ENCODE results near the gene FRMPD4.
"Not testable (repeated sequence)": the region's sequence is repeated elsewhere in the genome, so short reads cannot be mapped to it uniquely, and the experiment has no call there.

FRMPD4 gene

DNA sequence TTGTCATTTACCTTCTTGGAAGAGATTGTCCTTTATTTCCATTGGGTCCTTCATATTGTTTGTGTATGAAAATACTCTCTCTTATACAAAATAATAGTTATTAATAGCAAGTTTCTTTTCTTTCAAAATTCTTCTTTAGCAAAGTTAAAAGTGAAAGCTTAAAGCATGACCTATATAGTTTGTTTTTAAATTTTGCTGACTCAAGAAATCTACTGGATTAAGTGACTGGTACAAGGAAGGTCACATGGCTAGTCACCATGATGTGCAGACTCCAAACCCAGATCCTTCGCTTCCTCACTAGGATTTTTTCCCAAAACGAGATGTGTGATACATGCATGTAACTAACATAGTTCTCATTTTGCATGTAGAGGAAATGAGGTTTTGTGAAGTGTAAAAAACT, 322.7 kb downstream of the FRMPD4 start:
- Mint-ChIP-seq H3K27me3 (no peaks in the 10 kb centered on the region), H3K9me3 (no peaks in the 10 kb centered on the region), H3K4me1 (no peaks in the 10 kb centered on the region), H3K27ac (no peak overlapping the region), H3K36me3 (no peaks in the 10 kb centered on the region), H3K4me3 (no peak overlapping the region)

DNA sequence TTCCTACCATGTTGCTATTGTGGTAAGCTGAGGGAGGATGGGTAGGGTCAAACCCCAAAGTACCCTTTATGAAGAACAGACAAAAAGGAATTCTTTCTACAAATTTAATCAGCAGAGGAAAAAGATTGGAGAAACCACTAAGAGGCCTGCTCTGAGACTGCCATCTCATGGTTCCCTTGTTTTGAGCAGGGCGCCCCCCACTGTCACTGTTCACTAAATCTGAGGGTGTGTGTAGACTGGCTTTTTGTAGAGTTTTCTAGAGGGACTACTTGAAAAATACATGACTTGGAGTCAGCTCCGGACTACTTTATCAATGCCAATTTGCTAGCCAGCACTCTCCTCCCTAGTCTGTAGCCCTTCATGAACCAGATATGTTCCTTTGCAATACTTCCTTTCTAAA, 324.8 kb downstream of the FRMPD4 start:
- Mint-ChIP-seq H3K36me3 (no peaks in the 10 kb centered on the region), H3K27me3 (no peaks in the 10 kb centered on the region), H3K27ac (no peak overlapping the region), H3K4me3 (no peak overlapping the region), H3K4me1 (no peaks in the 10 kb centered on the region), H3K9me3 (no peaks in the 10 kb centered on the region)

DNA sequence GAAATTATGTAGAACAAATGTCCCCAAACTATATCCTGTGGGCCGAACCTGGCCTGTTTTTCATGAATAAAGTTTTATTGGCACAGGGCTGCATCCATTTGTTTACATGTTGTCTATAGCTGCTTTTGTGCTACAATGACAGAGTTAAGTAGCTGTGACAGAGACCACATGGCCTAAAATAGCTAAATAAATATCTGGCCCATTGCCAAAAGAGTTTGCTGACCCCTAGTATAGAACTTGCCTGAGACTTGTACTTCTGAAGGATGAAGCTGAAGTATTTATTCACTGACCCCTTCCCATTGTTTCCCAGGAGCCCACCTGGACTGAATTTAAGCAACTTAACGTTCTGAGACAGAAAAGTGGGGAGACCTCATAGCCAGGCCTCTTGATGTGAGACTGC, 325.6 kb downstream of the FRMPD4 start:
- H3K27ac Mint-ChIP-seq: no peak overlapping the region
- H3K36me3 Mint-ChIP-seq: no peaks in the 10 kb centered on the region
- no peaks in the 10 kb centered on the region for H3K9me3 Mint-ChIP-seq
- H3K4me3 Mint-ChIP-seq: no peak overlapping the region
- no peaks in the 10 kb centered on the region for H3K27me3 Mint-ChIP-seq
- H3K4me1 Mint-ChIP-seq: no peaks in the 10 kb centered on the region

DNA sequence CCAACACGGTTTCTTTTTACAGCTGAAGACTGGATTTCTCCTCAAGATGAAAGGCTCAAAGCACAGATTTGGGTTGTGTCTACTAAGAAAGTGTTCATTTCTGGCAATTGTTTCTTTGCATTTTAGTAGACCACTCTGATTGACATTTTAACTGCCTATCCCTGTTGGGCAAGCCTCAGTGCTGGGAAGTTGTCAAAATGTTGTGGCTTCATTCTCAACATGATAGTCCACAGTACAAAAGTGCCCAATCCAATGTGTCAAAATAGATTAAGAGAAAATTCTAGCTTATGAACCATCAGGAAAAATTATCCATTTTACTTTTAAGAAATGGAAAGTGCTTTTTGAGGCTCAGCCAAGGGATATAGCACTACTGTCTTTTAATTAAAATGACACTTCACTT, 329.0 kb downstream of the FRMPD4 start:
- Mint-ChIP-seq H3K9me3 (no peaks in the 10 kb centered on the region), H3K4me3 (no peak overlapping the region), H3K4me1 (no peaks in the 10 kb centered on the region), H3K36me3 (no peaks in the 10 kb centered on the region), H3K27me3 (peaks cover 2% of the 10 kb centered on the region), H3K27ac (no peak overlapping the region)

DNA sequence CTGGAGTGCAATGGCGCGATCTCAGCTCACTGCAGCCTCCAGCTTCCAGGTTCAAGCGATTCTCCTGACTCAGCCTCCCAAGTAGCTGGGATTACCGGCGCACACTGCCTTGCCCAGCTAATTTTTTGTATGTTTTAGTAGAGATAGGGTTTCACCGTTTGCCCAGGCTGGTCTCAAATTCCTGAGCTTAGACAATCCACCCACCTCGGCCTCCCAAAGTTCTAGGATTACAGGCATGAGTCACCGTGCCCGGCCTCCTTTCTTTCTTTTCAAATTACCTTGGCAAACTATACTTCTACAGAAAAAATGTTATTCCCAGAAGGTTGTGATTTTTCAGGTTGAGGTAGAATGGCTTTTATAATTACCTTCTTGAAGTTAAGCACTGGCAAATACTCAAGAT, 331.0 kb downstream of the FRMPD4 start:
- H3K27me3 Mint-ChIP-seq: peaks cover 2% of the 10 kb centered on the region
- no peaks in the 10 kb centered on the region for H3K36me3 Mint-ChIP-seq
- no peak overlapping the region for H3K27ac Mint-ChIP-seq
- no peak overlapping the region for H3K4me3 Mint-ChIP-seq
- H3K4me1 Mint-ChIP-seq: no peaks in the 10 kb centered on the region
- H3K9me3 Mint-ChIP-seq: no peaks in the 10 kb centered on the region

DNA sequence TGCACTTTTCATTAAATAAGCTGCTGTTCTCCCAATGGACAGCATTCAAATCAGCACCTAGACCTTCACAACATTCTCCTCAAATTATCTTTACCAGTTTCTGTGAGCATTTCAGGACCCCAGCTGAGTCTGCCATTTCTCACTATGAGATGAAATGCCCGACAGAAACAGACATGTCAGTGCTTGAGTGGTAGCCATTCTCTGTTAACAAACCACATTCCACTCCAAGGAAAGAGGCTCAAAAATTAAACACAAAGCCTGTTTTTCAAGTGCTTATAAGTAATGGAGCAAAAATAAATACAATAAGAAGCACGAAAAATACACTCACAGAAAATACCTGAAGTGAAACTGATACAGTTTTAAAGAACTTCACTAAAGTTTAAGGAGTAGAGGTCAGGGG, 332.8 kb downstream of the FRMPD4 start:
- no peaks in the 10 kb centered on the region for H3K4me1 Mint-ChIP-seq
- no peak overlapping the region for H3K4me3 Mint-ChIP-seq
- H3K9me3 Mint-ChIP-seq: no peaks in the 10 kb centered on the region

DNA sequence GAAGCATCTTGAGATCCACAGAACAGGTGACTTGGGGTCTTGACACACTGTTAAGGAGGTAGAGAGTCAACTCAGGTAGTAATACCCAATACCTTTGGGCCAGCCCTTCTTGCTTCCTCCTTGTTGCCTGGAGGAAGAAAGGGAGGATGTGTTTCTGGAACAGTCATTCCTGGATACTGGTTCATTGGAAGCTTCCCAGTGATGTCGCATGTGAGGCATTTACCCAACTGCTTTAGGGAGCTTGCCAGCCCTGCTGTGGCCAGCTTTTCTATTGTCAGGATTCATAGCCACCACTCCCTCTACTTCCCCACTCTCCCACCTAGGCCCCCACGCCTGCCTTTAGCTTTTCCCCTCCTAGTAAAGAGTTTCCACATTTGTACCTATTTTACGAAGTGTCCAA, 342.7 kb downstream of the FRMPD4 start:
- Mint-ChIP-seq H3K4me3 (no peak overlapping the region), H3K9me3 (no peaks in the 10 kb centered on the region), H3K36me3 (no peaks in the 10 kb centered on the region), H3K27ac (no peak overlapping the region), H3K27me3 (no peaks in the 10 kb centered on the region), H3K4me1 (no peaks in the 10 kb centered on the region)

More for the DNA sequence above, 332.8 kb downstream of the FRMPD4 start:
- Mint-ChIP-seq H3K27ac (no peak overlapping the region), H3K36me3 (no peaks in the 10 kb centered on the region), H3K27me3 (peaks cover 2% of the 10 kb centered on the region)

DNA sequence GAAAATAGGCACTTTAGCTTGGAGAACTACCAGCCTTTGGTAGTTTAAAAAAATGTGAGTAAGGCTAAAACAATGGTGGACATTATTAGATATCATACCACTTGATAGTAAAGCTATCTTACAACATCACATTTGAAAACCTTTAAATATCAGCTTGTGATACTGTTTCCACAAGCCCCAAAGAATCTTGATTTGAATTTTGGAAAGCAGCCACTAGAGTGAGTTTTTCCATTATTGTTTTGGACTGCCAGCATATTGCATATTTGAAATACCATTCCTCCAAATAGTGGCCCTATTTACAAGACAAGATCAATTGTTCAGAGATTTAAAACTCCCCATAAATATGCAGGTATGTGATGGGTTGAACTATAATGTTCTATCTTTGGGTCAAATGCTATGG, 349.9 kb downstream of the FRMPD4 start:
- no peak overlapping the region for H3K4me3 Mint-ChIP-seq
- no peaks in the 10 kb centered on the region for H3K27me3 Mint-ChIP-seq

DNA sequence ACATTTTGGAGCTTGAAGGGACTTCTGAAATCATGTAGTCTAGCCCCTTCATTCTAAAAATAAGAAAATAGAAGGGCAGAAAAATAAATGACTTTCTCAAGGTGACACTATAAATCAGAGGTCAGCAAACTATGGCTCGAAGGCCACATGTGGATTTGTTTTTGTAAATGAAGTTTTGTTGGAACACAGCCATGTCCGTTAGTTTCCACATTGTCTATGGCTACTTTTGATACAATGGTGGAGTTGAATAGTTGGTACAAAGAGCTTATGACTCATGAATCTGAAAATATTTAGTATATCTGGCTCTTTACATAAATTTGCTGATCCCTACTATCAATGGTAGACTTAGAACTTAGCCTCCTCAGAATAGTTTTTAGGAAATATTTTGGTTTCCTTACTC, 350.5 kb downstream of the FRMPD4 start:
- H3K4me3 Mint-ChIP-seq: no peak overlapping the region
- H3K27ac Mint-ChIP-seq: no peak overlapping the region
- H3K4me1 Mint-ChIP-seq: no peaks in the 10 kb centered on the region
- no peaks in the 10 kb centered on the region for H3K27me3 Mint-ChIP-seq
- no peaks in the 10 kb centered on the region for H3K9me3 Mint-ChIP-seq
- H3K36me3 Mint-ChIP-seq: no peaks in the 10 kb centered on the region

More for the DNA sequence above, 349.9 kb downstream of the FRMPD4 start:
- H3K4me1 Mint-ChIP-seq: no peaks in the 10 kb centered on the region
- H3K9me3 Mint-ChIP-seq: no peaks in the 10 kb centered on the region
- H3K36me3 Mint-ChIP-seq: no peaks in the 10 kb centered on the region
- H3K27ac Mint-ChIP-seq: no peak overlapping the region

DNA sequence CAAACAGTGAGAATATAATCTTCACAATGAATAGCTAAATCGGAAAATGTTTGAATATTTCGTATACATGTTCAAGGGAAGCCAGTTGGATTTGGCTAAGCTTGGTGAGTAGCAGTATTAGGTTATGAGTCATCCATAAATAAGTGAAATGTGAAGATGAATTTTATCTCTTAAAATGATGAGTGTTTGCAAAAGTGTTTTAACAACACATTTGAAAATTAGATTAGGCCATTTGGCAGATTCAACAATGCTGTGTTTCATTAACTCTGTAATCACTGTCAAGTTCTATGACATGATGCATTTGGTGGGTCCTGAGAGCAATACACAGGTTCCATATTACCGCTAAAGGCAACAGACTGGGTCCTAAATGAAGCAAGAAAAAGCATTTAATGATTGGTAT, 351.1 kb downstream of the FRMPD4 start:
- Mint-ChIP-seq H3K36me3 (no peaks in the 10 kb centered on the region), H3K27me3 (no peaks in the 10 kb centered on the region), H3K9me3 (no peaks in the 10 kb centered on the region), H3K4me3 (no peak overlapping the region), H3K27ac (no peak overlapping the region), H3K4me1 (no peaks in the 10 kb centered on the region)

DNA sequence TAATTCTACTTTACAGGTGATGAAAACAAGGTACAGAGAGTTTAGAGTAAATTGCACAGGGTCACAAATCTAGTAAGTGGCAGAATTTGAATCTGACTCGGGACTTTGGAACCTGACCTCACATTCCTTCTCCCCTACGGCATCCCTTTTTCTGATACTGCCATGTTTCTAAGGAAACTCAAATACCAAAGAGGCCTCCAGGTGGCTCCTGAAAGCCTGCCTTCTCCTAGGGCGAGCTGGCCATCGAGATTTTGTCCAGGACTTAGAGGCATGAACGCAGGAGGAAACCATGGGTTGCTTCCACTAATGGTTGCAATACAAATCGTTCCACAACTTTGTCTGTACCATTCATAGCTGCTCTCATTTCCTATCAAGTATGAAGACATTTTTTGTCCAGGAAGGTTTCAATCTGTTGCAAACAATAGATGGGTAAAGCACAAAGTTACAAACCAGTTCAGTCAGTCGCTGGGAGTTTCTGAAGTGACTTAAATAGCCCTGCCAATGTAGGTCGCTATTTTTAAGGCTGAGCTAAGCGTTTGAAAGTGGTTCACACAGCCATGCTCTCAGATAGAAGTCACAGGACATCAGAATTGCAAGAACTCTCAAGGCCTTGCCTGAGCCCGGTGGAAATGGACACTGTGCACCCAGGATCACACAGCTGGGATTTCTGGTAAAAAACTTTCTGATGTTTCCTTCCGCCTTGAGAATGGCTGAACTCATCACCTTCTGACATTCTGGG, 356.3 kb downstream of the FRMPD4 start:
- no peaks in the 10 kb centered on the region for H3K4me1 Mint-ChIP-seq
- no peaks in the 10 kb centered on the region for H3K9me3 Mint-ChIP-seq
- no peaks in the 10 kb centered on the region for H3K36me3 Mint-ChIP-seq
- H3K4me3 Mint-ChIP-seq: no peak overlapping the region
- H3K27ac Mint-ChIP-seq: no peak overlapping the region
- no peaks in the 10 kb centered on the region for H3K27me3 Mint-ChIP-seq

DNA sequence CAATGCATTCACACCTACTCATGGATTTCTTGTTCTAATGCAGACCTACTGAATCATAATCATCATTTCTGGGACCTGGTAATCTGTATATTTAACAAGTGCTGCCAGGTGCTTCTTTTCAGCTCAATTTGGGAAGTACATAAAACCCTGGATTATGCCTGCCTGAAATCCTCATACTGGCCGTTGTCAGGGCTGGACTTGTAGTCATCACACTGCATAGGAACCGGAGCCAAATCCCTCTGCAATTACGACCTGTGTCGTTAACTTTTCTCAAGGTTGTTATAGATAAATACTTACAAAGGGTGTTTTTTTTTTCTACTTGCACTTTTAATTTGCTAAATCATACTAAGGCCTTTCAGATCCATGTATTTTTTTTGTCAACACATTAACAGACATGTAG, 358.1 kb downstream of the FRMPD4 start:
- Mint-ChIP-seq H3K4me1 (no peaks in the 10 kb centered on the region), H3K4me3 (no peak overlapping the region), H3K9me3 (no peaks in the 10 kb centered on the region), H3K27ac (no peak overlapping the region), H3K36me3 (no peaks in the 10 kb centered on the region), H3K27me3 (no peaks in the 10 kb centered on the region)

DNA sequence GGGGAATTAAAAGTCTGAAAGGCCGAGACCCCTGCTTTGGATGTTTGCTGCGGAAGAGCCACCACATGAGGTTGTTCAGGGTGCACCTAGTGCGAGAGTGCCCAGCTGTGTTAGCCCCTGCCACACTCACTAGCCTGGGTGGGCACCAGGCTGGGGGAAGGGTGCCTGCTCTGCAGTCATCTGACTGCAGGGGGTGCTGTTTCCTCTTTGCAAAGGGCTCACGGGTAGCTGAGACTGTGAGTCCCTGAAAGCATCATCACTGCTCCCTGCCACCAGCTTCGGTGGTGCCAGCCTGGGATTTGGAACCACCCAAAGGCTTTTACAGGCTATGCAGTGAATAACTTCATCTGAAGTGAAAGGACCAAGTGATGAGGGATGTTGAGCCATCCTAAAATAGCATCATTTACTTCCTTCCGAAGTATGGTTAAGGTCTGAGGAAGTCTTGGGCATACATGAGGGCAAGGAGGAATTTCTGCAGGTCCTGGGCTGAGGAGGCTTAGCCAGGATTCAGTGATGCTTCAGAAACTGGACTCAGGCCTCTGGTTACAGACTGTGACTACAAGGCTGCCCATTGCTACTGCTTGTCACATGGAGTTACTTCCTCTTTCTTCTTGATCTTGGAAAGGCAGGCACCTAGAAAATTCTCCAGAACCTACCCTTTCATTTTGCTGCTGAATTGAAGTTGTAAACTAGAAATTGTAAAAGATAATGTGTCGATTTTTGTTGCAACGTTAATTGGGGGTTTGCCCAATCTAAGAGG, 359.7 kb downstream of the FRMPD4 start:
- no peaks in the 10 kb centered on the region for H3K9me3 Mint-ChIP-seq
- no peaks in the 10 kb centered on the region for H3K36me3 Mint-ChIP-seq
- no peak overlapping the region for H3K4me3 Mint-ChIP-seq
- no peaks in the 10 kb centered on the region for H3K27me3 Mint-ChIP-seq
- H3K4me1 Mint-ChIP-seq: no peaks in the 10 kb centered on the region
- no peak overlapping the region for H3K27ac Mint-ChIP-seq

DNA sequence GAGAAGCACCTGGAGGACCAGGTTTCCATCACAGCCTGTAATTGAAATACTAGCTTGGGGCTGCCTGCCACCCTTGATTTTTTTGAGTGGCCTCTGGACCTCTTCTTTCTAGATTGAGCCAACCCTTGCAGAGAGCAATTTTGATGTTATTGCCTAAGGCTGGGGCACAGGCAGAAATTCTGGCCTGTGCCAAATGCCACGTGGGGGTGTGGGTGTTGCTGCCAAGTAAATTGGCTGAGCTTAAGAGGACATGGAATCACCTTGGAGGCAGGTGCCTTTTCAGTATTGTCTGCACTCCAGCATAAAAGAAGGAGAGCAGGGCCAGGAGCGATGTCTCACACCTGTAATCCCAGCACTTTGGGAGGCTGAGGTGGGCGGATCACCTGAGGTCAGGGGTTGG, 366.9 kb downstream of the FRMPD4 start:
- Mint-ChIP-seq H3K27me3 (no peaks in the 10 kb centered on the region), H3K36me3 (no peaks in the 10 kb centered on the region), H3K4me3 (no peak overlapping the region), H3K9me3 (no peaks in the 10 kb centered on the region), H3K4me1 (no peaks in the 10 kb centered on the region), H3K27ac (no peak overlapping the region)

DNA sequence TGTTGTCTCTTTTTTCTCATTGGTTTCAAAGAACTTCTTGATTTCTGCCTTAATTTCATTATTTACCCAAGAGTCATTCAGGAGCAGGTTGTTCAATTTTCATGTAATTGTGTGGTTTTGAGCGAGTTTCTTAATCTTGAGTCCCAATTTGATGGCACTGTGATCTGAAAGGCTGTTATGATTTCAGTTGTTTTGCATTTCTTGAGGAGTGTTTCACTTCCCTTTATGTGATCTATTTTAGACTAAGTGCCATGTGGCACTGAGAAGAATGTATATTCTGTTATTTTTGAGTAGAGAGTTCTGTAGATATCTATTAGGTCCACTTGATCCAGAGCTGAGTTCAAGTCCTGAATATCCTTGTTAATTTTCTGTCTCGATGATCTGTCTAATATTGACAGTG, 377.1 kb downstream of the FRMPD4 start:
- H3K27ac Mint-ChIP-seq, H3K9me3 Mint-ChIP-seq: not testable (repeated sequence)

DNA sequence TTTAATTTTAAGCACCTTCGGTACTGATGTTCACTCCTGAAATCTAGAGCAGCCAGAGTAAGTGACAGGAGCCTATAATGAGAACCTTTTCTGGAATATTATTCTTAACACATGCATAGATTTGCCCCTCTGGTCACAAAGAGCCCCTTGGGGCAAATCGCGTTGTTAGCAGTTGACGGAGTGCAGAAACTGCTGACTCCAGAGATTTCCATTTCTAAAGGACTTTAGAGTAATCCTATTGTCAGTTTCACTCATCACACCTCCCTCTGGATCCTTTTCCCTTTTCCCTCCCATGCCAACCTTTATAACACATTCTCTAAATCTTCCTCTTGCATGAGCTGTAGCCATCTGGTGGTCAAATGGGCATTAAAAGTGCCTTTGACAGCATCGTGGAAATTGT, 388.0 kb downstream of the FRMPD4 start:
- Mint-ChIP-seq H3K9me3 (no peaks in the 10 kb centered on the region), H3K36me3 (no peaks in the 10 kb centered on the region), H3K4me3 (no peak overlapping the region), H3K4me1 (no peaks in the 10 kb centered on the region), H3K27me3 (no peaks in the 10 kb centered on the region), H3K27ac (no peak overlapping the region)

More for the DNA sequence above, 377.1 kb downstream of the FRMPD4 start:
- not testable (repeated sequence) for H3K4me1 Mint-ChIP-seq, H3K4me3 Mint-ChIP-seq, H3K27me3 Mint-ChIP-seq, H3K36me3 Mint-ChIP-seq

DNA sequence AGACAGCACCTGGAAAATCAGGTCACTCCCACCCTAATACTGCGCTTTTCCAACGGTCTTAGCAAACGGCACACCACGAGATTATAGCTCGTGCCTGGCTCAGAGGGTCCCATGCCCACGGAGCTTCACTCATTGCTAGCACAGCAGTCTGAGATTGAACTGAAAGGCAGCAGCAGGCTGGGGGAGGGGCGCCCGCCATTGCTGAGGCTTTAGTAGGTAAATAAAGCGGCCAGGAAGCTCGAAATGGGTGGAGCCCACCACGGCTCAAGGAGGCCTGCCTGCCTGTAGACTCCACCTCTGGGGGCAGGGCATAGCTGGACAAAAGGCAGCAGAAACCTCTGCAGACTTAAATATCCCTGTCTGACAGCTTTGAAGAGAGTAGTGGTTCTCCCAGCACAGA, 399.8 kb downstream of the FRMPD4 start:
- not testable (repeated sequence) for H3K36me3 Mint-ChIP-seq, H3K9me3 Mint-ChIP-seq, H3K4me1 Mint-ChIP-seq, H3K27me3 Mint-ChIP-seq, H3K4me3 Mint-ChIP-seq, H3K27ac Mint-ChIP-seq
